GM12878 (cell line): Measurements from ENCODE around the gene FFAR1. TPM values are rescaled to one million over a fixed set of nuclear protein-coding genes. Genes with fewer than 3 reads are reported as not detected.

ENCODE experiments used
- ATAC-seq: fragments of 200-7000 bp; cut with Tn5 transposase; 3 replicates; pipeline ENCODE4 v1.9.1; 2020; ENCODE audit warnings: mild to moderate bottlenecking, moderate library complexity
- BruUV-seq: library from RNA; stranded (reverse); fragments of 400-500 nt; replicated peaks from 2 replicates; lab custom pipeline; 2021; lab: Mats Ljungman, UMichigan
- CTCF ChIA-PET: fragments of 300-600 bp; sonication (Branson Sonifier 250); formaldehyde crosslinking; extraction: SDS; loops from one replicate; lab custom pipeline; 2021; ENCODE audit warnings: inconsistent platforms; lab: Yijun Ruan, JAX
- POLR2A ChIA-PET: fragments of 350-600 bp; formaldehyde crosslinking; extraction: SDS; loops from one replicate; lab custom pipeline; 2021; ENCODE audit warnings: inconsistent platforms; lab: Charles Lee
- RAD21 ChIA-PET: fragments of 300-600 bp; sonication (Branson Sonifier 250); formaldehyde crosslinking; loops from one replicate; lab custom pipeline; 2023; ENCODE audit warnings: antibody characterized with exemption; ENCODE audit not compliant: unreplicated experiment; lab: Charles Lee
- SMC1A ChIA-PET: fragments of 300-600 bp; sonication (Branson Sonifier 250); formaldehyde crosslinking; loops from one replicate; lab custom pipeline; 2023; ENCODE audit not compliant: unreplicated experiment, uncharacterized antibody; lab: Charles Lee
- DNase-seq: peaks from one replicate; pipeline ENCODE4 v3.0.0-alpha.2; 2011; ENCODE audit warnings: low read depth, low spot score
- FAIRE-seq: peaks from 3 replicates; lab custom pipeline; 2011; peaks lifted over from hg19 to GRCh38; lab: Jason Lieb, UNC
- H2AFZ ChIP-seq: 2 replicates; pipeline ENCODE4 v1.6.0; 2011; ENCODE audit warnings: low read depth, low read length, control low read depth; ENCODE audit not compliant: control insufficient read depth
- H3K27ac ChIP-seq: 2 replicates; pipeline ENCODE4 v1.5.1; 2011; ENCODE audit warnings: control low read depth; ENCODE audit not compliant: control insufficient read depth, insufficient read depth
- H3K27me3 ChIP-seq, 2 experiments: replicated peaks in 1 of 2; 2 replicates each; pipeline versions ENCODE4 v1.6.0 to v1.6.1; 2011; ENCODE audit warnings: low read length in 1 of 2; ENCODE audit not compliant: control insufficient read depth in 2 of 2, insufficient read depth in 2 of 2
- H3K36me3 ChIP-seq, 2 experiments: 2 replicates each; pipeline ENCODE4 v1.5.1; 2011; ENCODE audit warnings: low read length in 1 of 2; ENCODE audit not compliant: control insufficient read depth in 2 of 2, insufficient read depth in 2 of 2
- H3K4me1 ChIP-seq: 2 replicates; pipeline ENCODE4 v1.6.1; 2011; ENCODE audit warnings: mild to moderate bottlenecking, low read length, moderate library complexity, mixed read lengths; ENCODE audit not compliant: control insufficient read depth, insufficient read depth
- H3K4me2 ChIP-seq: 2 replicates; pipeline ENCODE4 v1.6.0; 2011; ENCODE audit warnings: control low read depth; ENCODE audit not compliant: control insufficient read depth, insufficient read depth
- H3K4me3 ChIP-seq: fragments of 200-600 bp; sonication (generic); 2 replicates; pipeline ENCODE4 v1.5.1; 2016
- H3K79me2 ChIP-seq: 2 replicates; pipeline ENCODE4 v1.6.0; 2011; ENCODE audit warnings: low read length; ENCODE audit not compliant: control insufficient read depth, insufficient read depth
- H3K9ac ChIP-seq: 2 replicates; pipeline ENCODE4 v1.8.0; 2011; ENCODE audit warnings: low read length, control low read depth, mixed read lengths; ENCODE audit not compliant: control insufficient read depth, insufficient read depth
- H3K9me3 ChIP-seq: replicated peaks from 3 replicates; pipeline ENCODE4 v1.5.1; 2011; ENCODE audit warnings: mild to moderate bottlenecking, low read length; ENCODE audit not compliant: control insufficient read depth, insufficient read depth
- H4K20me1 ChIP-seq: 2 replicates; pipeline ENCODE4 v1.6.0; 2011; ENCODE audit not compliant: control insufficient read depth, insufficient read depth
- ASH2L ChIP-seq: fragments of 300-600, 200-600 bp; sonication (generic); IDR thresholded peaks from 2 replicates; pipeline ENCODE4 v1.6.1; 2017; ENCODE audit warnings: low read depth, mild to moderate bottlenecking, borderline replicate concordance
- CHD1 ChIP-seq: IDR thresholded peaks from 2 replicates; pipeline ENCODE4 v1.6.1; 2012; ENCODE audit warnings: low read depth, low read length, improper control_type of control experiment
- CHD4 ChIP-seq: fragments of 200-600 bp; sonication (generic); IDR thresholded peaks from 2 replicates; pipeline ENCODE4 v1.6.1; 2016; ENCODE audit warnings: mild to moderate bottlenecking
- EP300 ChIP-seq, 2 experiments: fragments of 150-350 bp in 1 of 2; IDR thresholded peaks; 2 replicates each; pipeline ENCODE4 v1.6.1; 2011 to 2012; ENCODE audit warnings: low read depth in 2 of 2, low read length in 2 of 2, borderline replicate concordance in 1 of 2, improper control_type of control experiment in 1 of 2, inconsistent platforms in 1 of 2; ENCODE audit not compliant: control insufficient read depth in 1 of 2
- KDM1A ChIP-seq: fragments of 200-600 bp; sonication (generic); IDR thresholded peaks from 2 replicates; pipeline ENCODE4 v1.6.1; 2016; ENCODE audit warnings: borderline replicate concordance
- SMC3 ChIP-seq: IDR thresholded peaks from 2 replicates; pipeline ENCODE4 v1.6.1; 2011; ENCODE audit warnings: low read length, improper control_type of control experiment, borderline replicate concordance
- STAT1 ChIP-seq: fragments of 450-650 bp; conservative IDR thresholded peaks from 2 replicates; pipeline ENCODE4 v1.6.1; 2014; ENCODE audit warnings: antibody characterized with exemption, mild to moderate bottlenecking
- WGBS: methylation state at CpG from one replicate; pipeline ENCODE4 v1.1.6; 2016; ENCODE audit warnings: low lambda C conversion rate; ENCODE audit not compliant: insufficient replicate concordance, insufficient coverage; ENCODE audit errors: missing lambda C conversion rate; 5-methylcytosine and 5-hydroxymethylcytosine counted together
- in situ Hi-C: fragments of 300-500 bp; cut with MboI; formaldehyde crosslinking; loops from 9 replicates; pipeline ENCODE4 v1.14.3; 2018; ENCODE audit warnings: mixed read lengths
- intact Hi-C: fragments of 100-400 bp; cut with micrococcal nuclease; formaldehyde crosslinking; loops from one replicate; pipeline ENCODE4 v1.14.2; 2022; ENCODE audit not compliant: unreplicated experiment
- polyA plus RNA-seq, 11 experiments: library from polyadenylated mRNA; depleted of rRNA in 4 of 11; unstranded in 6 of 11; stranded (reverse) in 5 of 11; fragments of >200 nt; fragmentation: Nextera tagmentation in 4 of 11; fragmentation: Illumina TruSeq in 1 of 11; extraction: Ambion mirVana in 4 of 11; extraction: Trizol in 1 of 11; gene quantifications; 1 replicate in 1 of 11; 2 replicates in 10 of 11; pipeline versions ENCODE4 v1.2.1 to v1.2.3, GENCODE V29; 2011 to 2016; ENCODE audit warnings: inconsistent platforms in 2 of 11, missing spikeins in 2 of 11, low read depth in 1 of 11
- total RNA-seq, 4 experiments: library from RNA; depleted of rRNA in 3 of 4; stranded (reverse); fragments of >200 nt in 3 of 4; fragmentation: Illumina TruSeq in 1 of 4; extraction: Trizol in 1 of 4; gene quantifications; 2 replicates each; pipeline versions ENCODE4 v1.2.1 to v1.2.3, GENCODE V29; 2013 to 2021
- TF ChIP-seq, protein P1 (sequence below): IDR thresholded peaks from 2 replicates; pipeline ENCODE4 v1.6.1; 2012; ENCODE audit warnings: low read length, inconsistent platforms

The FFAR1 gene
- total and polyA plus RNA-seq, 10 of the 15 experiments (the other 5 are each of a cell fraction or from before 2014, with no cell fraction given), result 0.05 to 0.62 (median 0.14) TPM; not detected in 2

- no peak overlapping the region for H3K9ac ChIP-seq
- no TSS peak for BruUV-seq
- CTCF ChIA-PET, result interaction anchor here (2.0 kb wide), 1 partner anchor 113 kb away, joined by 4 read pairs; no protein-coding TSS in a partner anchor
- SMC1A ChIA-PET, result interaction anchor here (1.0 to 1.2 kb wide), 3 partner anchors 16 to 28 kb away, joined by 3 to 7 read pairs (median 3); no protein-coding TSS in a partner anchor
- no peaks in the 10 kb centered on the region for H3K36me3 ChIP-seq
- H3K9me3 ChIP-seq, result peaks cover 3% of the 10 kb centered on the region
- RAD21 ChIA-PET, result interaction anchor here (1.4 kb wide), 1 partner anchor 34 kb away, joined by 3 read pairs; no protein-coding TSS in a partner anchor
- no peak overlapping the region for H3K4me3 ChIP-seq
- 58% methylated on average over 6 of the region's 6 CpGs for WGBS
- in situ Hi-C loops (no loop called here), intact Hi-C loops (no loop called here)
- no peak overlapping the region for H3K27ac ChIP-seq
- peaks cover 12% of the 10 kb centered on the region for H3K4me1 ChIP-seq
- FAIRE-seq (no peak), ATAC-seq (no peak), DNase-seq (no peak)
- H3K27me3 ChIP-seq, result no peaks in the 10 kb centered on the region
- H2AFZ ChIP-seq, result no peak overlapping the region
- H3K4me2 ChIP-seq, result no peak overlapping the region
- no peaks in the 10 kb centered on the region for H3K79me2 ChIP-seq
- POLR2A ChIA-PET, result interaction anchor here (1.8 kb wide), 1 partner anchor 22 kb away, joined by 5 read pairs; no protein-coding TSS in a partner anchor
- no peaks in the 10 kb centered on the region for H4K20me1 ChIP-seq
- no peak for TF ChIP-seq CHD4
- TF ChIP-seq STAT1, result no peak
- TF ChIP-seq ASH2L, result no peak
- TF ChIP-seq CHD1, result no peak
- TF ChIP-seq, protein P1, sequence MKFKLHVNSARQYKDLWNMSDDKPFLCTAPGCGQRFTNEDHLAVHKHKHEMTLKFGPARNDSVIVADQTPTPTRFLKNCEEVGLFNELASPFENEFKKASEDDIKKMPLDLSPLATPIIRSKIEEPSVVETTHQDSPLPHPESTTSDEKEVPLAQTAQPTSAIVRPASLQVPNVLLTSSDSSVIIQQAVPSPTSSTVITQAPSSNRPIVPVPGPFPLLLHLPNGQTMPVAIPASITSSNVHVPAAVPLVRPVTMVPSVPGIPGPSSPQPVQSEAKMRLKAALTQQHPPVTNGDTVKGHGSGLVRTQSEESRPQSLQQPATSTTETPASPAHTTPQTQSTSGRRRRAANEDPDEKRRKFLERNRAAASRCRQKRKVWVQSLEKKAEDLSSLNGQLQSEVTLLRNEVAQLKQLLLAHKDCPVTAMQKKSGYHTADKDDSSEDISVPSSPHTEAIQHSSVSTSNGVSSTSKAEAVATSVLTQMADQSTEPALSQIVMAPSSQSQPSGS, result no peak
- no peak for TF ChIP-seq KDM1A
- no peak for TF ChIP-seq EP300 (IDR thresholded peaks at IDR 0.05; ENCODE audit: borderline replicate concordance in 1 of 2, control insufficient read depth in 1 of 2, low read depth in 2 of 2, low read length in 2 of 2)
- TF ChIP-seq SMC3, result no peak
Observed at GRCh38 chr19:35381926-35382325, 34.2 kb downstream of the FFAR1 start.
